AG10803 (cell line): ENCODE data around the gene AFG1L.

ENCODE experiments used
- DNase-seq: peaks from one replicate; pipeline ENCODE4 v3.0.0; 2010; ENCODE audit warnings: low read depth
- H3K4me3 ChIP-seq: 2 replicates; pipeline ENCODE4 v1.5.1; 2011; ENCODE audit warnings: mild to moderate bottlenecking, low read length, control low read depth
- TF ChIP-seq, protein P1 (sequence below): conservative IDR thresholded peaks from 2 replicates; pipeline ENCODE4 v1.5.1; 2011; ENCODE audit warnings: mild to moderate bottlenecking, low read length, control low read depth, inconsistent platforms

AFG1L gene

DNA sequence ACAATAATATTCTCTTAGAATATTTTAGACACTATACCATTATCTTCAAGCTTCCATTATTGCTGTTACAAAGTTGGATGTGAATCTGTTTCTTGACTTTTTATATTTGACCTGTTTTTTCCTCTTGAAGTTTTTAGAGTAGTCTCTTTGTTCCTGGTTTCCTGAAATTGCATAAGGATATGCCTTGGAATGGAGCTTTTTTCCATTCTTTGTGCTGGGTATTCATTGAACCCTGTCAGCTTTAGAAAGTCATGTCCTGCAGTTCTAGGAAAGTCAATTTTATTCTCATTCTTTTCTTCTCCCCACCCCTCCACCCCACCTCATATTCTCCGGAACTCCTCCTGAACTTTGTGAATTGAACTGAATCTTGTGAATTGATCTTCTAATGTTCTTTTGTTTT, 173.5 kb downstream of the AFG1L start:
- no peak for DNase-seq
- TF ChIP-seq, protein P1, sequence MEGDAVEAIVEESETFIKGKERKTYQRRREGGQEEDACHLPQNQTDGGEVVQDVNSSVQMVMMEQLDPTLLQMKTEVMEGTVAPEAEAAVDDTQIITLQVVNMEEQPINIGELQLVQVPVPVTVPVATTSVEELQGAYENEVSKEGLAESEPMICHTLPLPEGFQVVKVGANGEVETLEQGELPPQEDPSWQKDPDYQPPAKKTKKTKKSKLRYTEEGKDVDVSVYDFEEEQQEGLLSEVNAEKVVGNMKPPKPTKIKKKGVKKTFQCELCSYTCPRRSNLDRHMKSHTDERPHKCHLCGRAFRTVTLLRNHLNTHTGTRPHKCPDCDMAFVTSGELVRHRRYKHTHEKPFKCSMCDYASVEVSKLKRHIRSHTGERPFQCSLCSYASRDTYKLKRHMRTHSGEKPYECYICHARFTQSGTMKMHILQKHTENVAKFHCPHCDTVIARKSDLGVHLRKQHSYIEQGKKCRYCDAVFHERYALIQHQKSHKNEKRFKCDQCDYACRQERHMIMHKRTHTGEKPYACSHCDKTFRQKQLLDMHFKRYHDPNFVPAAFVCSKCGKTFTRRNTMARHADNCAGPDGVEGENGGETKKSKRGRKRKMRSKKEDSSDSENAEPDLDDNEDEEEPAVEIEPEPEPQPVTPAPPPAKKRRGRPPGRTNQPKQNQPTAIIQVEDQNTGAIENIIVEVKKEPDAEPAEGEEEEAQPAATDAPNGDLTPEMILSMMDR = no peak
- no peak overlapping the region for H3K4me3 ChIP-seq

DNA sequence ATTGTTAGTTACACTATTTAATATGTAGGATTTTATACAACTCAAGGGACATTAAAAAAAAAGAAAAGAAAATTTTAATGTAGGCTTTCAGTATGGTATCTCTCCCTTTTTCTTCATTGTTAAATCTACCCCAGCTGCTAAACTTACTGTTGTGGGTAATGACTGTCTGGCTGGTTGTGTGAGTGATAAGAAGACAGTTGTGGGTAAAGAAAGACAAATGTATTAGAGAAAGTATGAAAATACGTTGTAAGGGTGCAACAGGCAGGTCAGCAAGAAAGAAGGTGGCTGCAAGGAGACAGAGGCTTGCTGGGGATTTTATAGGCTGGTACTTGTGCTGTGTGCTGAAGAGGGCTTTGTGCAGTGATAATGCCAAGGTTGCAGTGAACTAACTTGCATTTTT, 174.5 kb downstream of the AFG1L start:
- TF ChIP-seq, protein P1 = no peak

DNA sequence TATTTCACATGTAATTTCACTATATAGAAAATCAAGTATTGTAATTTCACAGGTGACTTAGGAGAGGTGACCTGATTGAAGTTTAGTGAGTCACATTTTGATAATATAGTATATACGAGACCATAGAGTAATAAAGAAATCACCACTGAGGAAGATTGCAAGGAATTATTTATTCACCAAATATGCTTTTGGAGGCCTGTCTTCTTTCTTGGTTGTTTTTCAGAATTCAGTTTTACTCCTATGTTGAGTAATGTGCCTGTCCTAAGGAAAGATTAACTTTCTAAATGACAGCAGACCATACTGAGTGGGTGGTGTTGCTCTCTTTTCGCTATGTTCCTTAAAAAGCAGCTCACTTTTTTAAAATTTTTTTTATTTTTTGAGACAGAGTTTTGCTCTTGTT, 178.3 kb downstream of the AFG1L start:
- no peak for DNase-seq
- TF ChIP-seq, protein P1 = no peak
- H3K4me3 ChIP-seq = no peak overlapping the region

More for the DNA sequence above, 174.5 kb downstream of the AFG1L start:
- DNase-seq = no peak
- H3K4me3 ChIP-seq = no peak overlapping the region

DNA sequence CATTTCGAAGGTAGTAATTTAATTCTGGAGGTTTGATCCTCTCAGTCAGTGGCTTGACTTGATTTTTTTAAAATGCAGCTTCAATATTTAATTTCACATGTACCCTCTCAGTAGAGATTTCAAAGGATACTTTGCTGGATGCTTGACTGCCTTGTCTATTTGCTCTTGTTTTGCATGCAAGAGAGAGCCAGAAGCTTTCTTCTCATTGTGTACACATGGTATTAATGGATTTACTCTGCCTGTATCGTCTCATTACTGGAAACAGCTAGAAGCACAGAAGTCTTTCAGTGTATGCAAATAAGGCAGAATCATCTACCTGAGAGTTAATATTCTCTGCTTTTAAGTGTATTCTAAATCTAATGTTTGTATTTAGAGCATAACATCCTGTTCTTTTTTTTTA, 181.5 kb downstream of the AFG1L start:
- no peak overlapping the region for H3K4me3 ChIP-seq
- TF ChIP-seq, protein P1 = no peak
- no peak for DNase-seq

DNA sequence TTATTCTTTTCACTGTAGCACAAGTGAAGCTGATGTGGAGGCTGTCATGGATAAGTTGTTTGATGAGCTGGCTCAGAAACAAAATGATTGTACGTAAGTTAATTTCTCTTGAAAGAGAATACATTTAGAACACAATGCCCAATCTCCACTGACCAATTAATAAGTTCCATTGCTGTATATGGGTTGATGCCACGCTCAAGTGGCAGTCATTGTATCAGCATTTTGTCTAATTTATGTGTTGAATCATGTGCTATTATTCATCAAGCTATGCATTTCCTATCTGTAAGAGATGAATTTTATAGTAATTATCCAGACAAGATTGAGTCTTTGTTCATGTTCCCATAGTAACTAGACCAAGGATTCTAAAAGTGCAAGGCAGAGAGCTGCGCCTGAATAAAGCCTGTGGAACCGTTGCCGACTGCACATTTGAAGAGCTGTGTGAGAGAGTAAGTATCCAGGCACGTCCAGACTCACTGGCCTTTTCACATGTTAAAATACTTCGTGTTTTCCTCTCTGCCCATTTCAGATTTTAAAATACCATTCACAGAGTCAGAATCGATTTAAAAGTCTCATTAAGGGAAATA, 182.1 kb downstream of the AFG1L start:
- no peak overlapping the region for H3K4me3 ChIP-seq
- no peak for DNase-seq
- TF ChIP-seq, protein P1 = no peak

DNA sequence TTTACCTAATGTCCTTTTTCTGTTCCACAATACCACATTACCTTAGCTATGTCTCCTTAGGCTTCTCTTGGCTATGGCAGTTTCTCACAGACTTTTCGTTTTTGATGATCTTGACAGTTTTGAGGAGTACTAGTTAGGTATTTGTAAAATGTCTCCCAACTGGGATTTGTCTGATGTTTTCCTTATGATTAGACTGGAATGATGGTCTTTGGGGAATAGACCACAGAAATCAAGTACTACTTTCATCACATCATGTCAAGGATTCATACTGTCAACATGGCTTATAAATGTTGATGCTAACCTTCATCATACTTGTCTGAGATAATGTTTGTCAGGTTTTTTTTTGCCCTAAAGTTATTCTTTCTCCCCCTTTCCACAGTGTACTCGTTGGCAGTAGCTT, 187.7 kb downstream of the AFG1L start:
- no peak for DNase-seq
- TF ChIP-seq, protein P1 = no peak
- H3K4me3 ChIP-seq = no peak overlapping the region

DNA sequence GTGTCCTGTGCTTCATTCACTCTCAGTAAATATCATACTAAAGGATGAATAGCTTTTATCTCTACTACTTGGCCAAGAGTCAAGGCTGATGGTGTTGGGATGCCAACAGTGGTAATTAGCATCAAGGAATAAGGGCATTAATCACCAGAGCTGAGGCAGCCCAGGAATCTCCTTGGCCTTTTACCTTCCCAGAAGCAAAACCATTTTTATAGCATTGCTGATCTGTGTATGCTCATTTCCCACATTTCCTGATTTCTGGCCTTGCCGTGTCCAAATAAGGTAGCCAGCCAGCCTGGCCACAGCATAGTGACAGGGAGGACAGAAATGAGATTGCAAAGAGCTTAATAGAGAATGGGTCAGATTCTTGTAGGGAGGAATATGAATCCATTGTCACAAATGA, 189.2 kb downstream of the AFG1L start:
- TF ChIP-seq, protein P1 = no peak
- no peak overlapping the region for H3K4me3 ChIP-seq
- DNase-seq = no peak
